AG04450 (cell line): ENCODE data around the gene ZFYVE28. TPM values are rescaled to one million over a fixed set of nuclear protein-coding genes. Genes with fewer than 3 reads are reported as not detected.

ENCODE experiments used
- CTCF ChIA-PET: fragments of 300-600, 350-600 bp; formaldehyde crosslinking; extraction: SDS; loops from one replicate; lab custom pipeline; 2022; ENCODE audit warnings: antibody characterized with exemption, inconsistent platforms; lab: Charles Lee
- POLR2A ChIA-PET: fragments of 350-600 bp; formaldehyde crosslinking; extraction: SDS; loops from one replicate; lab custom pipeline; 2021; ENCODE audit warnings: antibody characterized with exemption, inconsistent platforms; lab: Yijun Ruan, JAX
- DNase-seq: peaks from one replicate; pipeline ENCODE4 v3.0.0-alpha.2; 2011; ENCODE audit warnings: low read depth, low spot score
- H3K27ac ChIP-seq: one replicate; pipeline ENCODE4 v1.5.1; 2012; ENCODE audit warnings: low read depth, low read length, control low read depth
- H3K27me3 ChIP-seq: one replicate; pipeline ENCODE4 v1.6.0; 2012; ENCODE audit warnings: low read length; ENCODE audit not compliant: control insufficient read depth, insufficient read depth
- H3K4me3 ChIP-seq: 2 replicates; pipeline ENCODE4 v1.5.1; 2011; ENCODE audit warnings: mild to moderate bottlenecking, low read depth, low read length, control low read depth
- H3K9me3 ChIP-seq: 2 replicates; pipeline ENCODE4 v1.5.1; 2012; ENCODE audit warnings: low read length; ENCODE audit not compliant: control insufficient read depth, insufficient read depth
- polyA plus RNA-seq: library from polyadenylated mRNA; depleted of rRNA; stranded (reverse); fragments of >200 nt; gene quantifications from 2 replicates; pipeline ENCODE4 v1.2.3, GENCODE V29; 2011
- TF ChIP-seq, protein P1 (sequence below): IDR thresholded peaks from 2 replicates; pipeline ENCODE4 v1.5.1; 2011; ENCODE audit warnings: low read depth, low read length, control low read depth, inconsistent platforms

ZFYVE28 gene
- polyA plus RNA-seq, 1 experiment = 2.2 TPM

DNA sequence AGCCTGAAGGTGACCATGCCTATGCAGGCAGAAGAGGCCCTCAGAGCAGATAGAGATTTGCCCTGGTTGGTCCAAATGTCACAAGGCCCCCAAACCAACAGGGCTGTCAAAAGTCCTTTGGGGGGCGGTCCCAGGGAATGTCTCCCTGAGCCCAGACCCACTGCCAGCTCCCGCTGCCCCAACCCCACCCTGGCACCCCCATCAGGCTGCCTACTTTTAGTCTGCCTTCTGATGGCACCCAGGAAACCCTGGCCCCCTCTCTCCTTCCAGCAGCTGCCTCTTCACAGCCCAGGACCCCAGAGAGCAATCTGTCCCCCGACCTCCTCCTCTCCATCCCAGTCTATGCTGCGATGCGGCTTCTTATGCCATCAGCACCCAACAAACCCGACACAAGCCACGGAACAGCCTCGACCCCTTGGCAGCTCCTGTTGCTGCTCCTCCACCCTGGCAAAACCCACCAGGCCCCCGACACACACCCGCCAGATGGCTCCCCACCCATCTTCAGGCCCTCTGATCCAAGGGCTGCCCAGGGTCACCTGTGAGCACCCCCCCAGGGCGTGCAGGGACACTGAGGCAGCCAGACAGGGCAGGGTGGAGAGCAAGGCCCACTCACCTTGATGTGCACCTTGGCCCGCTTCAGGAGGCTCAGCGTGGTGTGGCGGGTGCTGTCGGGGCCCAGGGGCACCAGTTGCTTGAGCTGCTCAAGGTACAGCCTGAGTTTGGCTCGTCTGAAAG, 166.5 kb downstream of the ZFYVE28 start:
- POLR2A ChIA-PET = interaction anchor here (2.8 kb wide), 1 partner anchor 10 kb away, joined by 8 read pairs; the partner anchor contains the start of gene MXD4

DNA sequence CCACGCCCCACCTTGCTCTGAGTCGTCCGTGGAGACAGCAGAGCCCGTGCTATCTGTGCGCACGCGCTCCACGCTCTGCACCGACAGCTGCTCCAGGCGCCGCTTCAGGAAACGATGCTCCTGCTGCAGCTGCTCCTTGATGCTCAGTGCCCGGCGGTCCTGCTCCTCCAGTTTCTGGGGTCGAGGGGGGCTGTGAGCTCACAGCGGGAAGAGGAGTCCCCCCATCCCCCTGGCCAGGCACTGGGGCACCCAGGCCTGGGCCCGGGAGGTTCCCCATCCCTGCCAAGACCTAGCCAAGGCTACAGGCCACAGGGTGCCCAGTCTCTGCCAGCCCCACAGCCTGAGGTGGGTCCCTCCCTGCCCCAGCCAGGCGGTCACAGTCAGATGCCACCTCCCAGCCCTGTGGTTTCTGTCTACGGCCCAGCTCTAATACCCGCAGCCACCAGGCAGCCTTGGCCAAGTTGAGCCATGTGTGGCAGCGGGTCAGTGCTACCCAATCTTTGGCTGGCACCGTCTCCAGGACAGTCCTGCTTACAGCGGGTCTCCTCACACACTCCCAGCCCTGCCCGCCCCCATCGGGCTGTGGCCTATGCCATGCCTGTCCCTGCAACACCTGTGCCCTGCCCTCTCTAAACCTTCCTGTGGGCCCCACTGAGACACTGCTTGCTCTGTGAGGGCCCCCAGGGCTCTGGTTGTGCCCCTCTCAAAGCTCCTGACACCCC, 167.2 kb downstream of the ZFYVE28 start:
- Histone ChIP-seq H3K27me3 (no peaks in the 10 kb centered on the region), H3K9me3 (no peaks in the 10 kb centered on the region), H3K4me3 (no peak overlapping the region), H3K27ac (no peak overlapping the region)
- TF ChIP-seq, protein P1, sequence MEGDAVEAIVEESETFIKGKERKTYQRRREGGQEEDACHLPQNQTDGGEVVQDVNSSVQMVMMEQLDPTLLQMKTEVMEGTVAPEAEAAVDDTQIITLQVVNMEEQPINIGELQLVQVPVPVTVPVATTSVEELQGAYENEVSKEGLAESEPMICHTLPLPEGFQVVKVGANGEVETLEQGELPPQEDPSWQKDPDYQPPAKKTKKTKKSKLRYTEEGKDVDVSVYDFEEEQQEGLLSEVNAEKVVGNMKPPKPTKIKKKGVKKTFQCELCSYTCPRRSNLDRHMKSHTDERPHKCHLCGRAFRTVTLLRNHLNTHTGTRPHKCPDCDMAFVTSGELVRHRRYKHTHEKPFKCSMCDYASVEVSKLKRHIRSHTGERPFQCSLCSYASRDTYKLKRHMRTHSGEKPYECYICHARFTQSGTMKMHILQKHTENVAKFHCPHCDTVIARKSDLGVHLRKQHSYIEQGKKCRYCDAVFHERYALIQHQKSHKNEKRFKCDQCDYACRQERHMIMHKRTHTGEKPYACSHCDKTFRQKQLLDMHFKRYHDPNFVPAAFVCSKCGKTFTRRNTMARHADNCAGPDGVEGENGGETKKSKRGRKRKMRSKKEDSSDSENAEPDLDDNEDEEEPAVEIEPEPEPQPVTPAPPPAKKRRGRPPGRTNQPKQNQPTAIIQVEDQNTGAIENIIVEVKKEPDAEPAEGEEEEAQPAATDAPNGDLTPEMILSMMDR = no peak
- CTCF ChIA-PET = no interaction called here
- no peak for DNase-seq
- POLR2A ChIA-PET = interaction anchor here (0.5 to 2.8 kb wide), 2 partner anchors 11 to 477 kb away, joined by 4 to 8 read pairs; partner anchors contain the start of gene MXD4

More for the DNA sequence above, 166.5 kb downstream of the ZFYVE28 start:
- no peak for DNase-seq
- H3K27ac ChIP-seq = no peak overlapping the region
- no peak overlapping the region for H3K4me3 ChIP-seq
- no peaks in the 10 kb centered on the region for H3K27me3 ChIP-seq
- CTCF ChIA-PET = no interaction called here
- no peaks in the 10 kb centered on the region for H3K9me3 ChIP-seq
- TF ChIP-seq, protein P1 = no peak

DNA sequence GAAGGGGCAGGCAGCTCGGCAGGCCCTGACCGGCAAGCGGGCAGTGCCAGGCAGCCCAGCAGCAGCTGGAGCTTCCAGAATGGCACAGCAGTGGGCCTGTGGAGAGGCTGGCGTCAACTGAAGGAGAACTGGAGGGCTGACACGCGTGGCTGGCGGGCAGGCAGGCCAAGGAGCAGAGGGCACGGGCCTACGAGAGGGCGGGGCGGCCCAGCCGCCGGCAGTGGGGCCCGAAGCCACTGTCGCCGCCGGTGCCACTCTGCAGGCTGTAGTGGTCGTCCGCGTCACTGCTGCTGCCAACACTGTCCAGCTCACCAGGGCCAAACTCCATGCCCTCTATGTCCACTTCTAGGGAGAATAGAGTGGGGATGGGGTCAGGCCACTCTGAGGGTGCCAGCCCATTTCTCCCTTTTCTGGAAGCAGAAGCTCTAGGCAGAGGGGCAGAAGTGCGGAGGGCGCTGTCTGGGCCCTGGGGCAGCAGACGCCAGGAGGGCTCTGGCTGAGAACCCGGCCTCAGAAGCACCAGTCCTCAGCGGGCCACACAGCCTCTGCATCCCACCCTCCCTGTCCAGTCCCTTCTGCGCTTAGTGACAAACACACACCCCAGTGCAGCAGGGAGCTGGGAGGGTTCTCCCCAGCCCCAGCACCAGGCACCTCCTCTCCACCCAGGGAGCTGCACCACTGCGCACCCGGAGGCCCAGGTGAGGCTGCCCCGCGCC, 167.9 kb downstream of the ZFYVE28 start:
- no peak overlapping the region for H3K4me3 ChIP-seq
- TF ChIP-seq, protein P1 = no peak
- no peak for DNase-seq
- ChIA-PET CTCF (no interaction called here), POLR2A (interaction anchor here (0.5 to 2.8 kb wide), 3 partner anchors 8 to 478 kb away, joined by 3 to 8 read pairs (median 4); partner anchors contain the start of genes HAUS3, MXD4 and POLN)
- no peak overlapping the region for H3K27ac ChIP-seq
- H3K27me3 ChIP-seq = no peaks in the 10 kb centered on the region
- no peaks in the 10 kb centered on the region for H3K9me3 ChIP-seq

DNA sequence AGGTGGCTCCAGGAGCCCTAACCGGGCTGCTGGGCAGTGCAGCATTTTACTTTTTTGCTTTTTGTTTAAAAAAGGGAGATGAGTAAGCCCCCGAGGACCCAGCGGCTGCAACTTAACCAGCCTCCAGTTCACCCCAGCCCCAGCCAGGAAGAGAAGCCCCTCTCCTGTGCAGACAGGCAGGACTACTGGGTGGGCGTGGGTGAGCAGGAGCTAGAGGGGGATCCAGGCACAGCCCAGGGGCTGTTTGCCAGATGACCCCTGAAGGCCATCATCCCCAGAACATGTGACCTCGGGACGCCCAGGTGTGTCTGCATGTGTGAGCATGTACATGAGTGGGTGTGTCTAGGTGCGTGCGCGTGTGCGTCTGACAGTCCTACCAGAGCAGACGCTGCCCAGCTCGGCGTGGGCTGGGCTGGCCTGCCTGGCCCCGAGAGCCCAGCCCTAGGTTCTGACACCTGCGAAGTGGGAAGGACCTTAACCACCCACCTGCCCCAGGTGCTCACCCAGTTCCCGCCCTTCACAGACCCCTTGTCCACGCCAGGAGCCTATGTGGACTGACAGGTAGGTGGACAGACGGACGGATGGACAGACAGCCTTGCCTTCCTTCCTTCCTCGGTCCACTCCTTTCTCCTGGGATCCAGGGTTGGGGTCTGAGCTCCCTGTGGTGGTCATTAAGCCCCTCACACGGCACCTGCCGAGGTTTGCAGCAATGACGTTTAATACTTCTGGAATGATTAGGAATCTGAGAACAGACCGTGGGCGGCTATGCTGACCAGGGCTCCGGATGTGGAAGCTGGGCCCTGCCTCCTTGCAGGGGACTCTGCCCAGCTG, 168.7 kb downstream of the ZFYVE28 start:
- no peaks in the 10 kb centered on the region for H3K27me3 ChIP-seq
- H3K9me3 ChIP-seq = no peaks in the 10 kb centered on the region
- no peak overlapping the region for H3K4me3 ChIP-seq
- POLR2A ChIA-PET = interaction anchor here (0.8 kb wide), 1 partner anchor 8 kb away, joined by 3 read pairs; the partner anchor contains the start of genes HAUS3 and POLN
- H3K27ac ChIP-seq = no peak overlapping the region
- DNase-seq = no peak
- CTCF ChIA-PET = no interaction called here
- TF ChIP-seq, protein P1 = no peak
